Measurements from ENCODE around the gene TEX2. TPM values are rescaled to one million over a fixed set of nuclear protein-coding genes. Genes with fewer than 3 reads are reported as not detected.

The TEX2 gene
- total RNA-seq, 4 donors from 2014 or later = 12.3 to 137 (median 30.3) TPM

GRCh38 chr17:64128787-64129514, 134.1 kb downstream of the TEX2 start:
- peak overlapping the region; percentile 77 to 97 (median 90) for H3K4me3 ChIP-seq
- peaks cover 11 to 36% (median 20%) of the 10 kb centered on the region in 4 donors for H3K4me1 ChIP-seq
- 8 to 9% methylated on average over 8 to 14 of the region's 15 CpGs for WGBS, 2 donors (ENCODE audit: low coverage in 1 of 2)
- in situ Hi-C loops (cut with MboI; ENCODE audit: low pct_ligation_motif_present in 1 of 4, low pct_unique_long_range_greater_than_20kb in 1 of 4, low sequenced_read_pairs in 3 of 4) (loop anchor here in 1 of 4 donors (25.0 kb wide), 1 partner anchor 217 kb away; the partner anchor contains the start of genes CSHL1 and GH1), intact Hi-C loops (cut with DNase I; ENCODE audit: low total_unique reads) (no loop called here)
- no peaks in the 10 kb centered on the region for H3K9me3 ChIP-seq
- no peaks in the 10 kb centered on the region for H3K27me3 ChIP-seq
- H3K27ac ChIP-seq = peak overlapping the region; percentile 98 to 100 (median 100)
- TF ChIP-seq POLR2AphosphoS5 (IDR thresholded peaks at IDR 0.05) = peak; percentile 12 to 44 (median 29)
- no peak for TF ChIP-seq CTCF (IDR thresholded peaks at IDR 0.05)
- no peak for TF ChIP-seq EP300 (IDR thresholded peaks at IDR 0.05; ENCODE audit: low read depth)
- TF ChIP-seq POLR2A (IDR thresholded peaks at IDR 0.05) = peak; percentile 11
- peak; percentile 62 for DNase-seq
- H3K36me3 ChIP-seq = no peaks in the 10 kb centered on the region

DNA sequence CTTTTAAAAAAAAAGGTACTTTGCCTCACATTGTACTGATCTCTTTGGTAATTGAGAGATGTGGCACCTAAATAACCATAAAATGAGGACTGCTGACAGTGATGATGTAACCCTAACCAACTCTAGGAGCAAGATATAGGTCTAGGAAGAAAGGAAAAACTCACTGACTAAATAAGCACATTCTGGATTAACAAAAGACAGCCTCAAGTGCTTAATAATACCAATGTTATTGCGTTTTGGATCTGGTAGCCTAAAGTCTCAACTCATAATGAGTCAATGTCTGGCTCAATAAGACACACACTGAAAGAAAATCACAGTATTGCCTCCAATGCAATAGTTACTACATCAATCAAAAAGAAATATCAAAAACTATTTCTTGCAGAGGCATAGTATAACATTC, 136.1 kb downstream of the TEX2 start:
- TF ChIP-seq CTCF (IDR thresholded peaks at IDR 0.05) = no peak
- no peak for TF ChIP-seq POLR2AphosphoS5 (IDR thresholded peaks at IDR 0.05)
- no peaks in the 10 kb centered on the region for H3K36me3 ChIP-seq
- peaks cover 11 to 33% (median 20%) of the 10 kb centered on the region in 4 donors for H3K4me1 ChIP-seq
- H3K27ac ChIP-seq = no peak overlapping the region
- no peak overlapping the region for H3K4me3 ChIP-seq
- DNase-seq = no peak
- in situ Hi-C loops (cut with MboI; ENCODE audit: low pct_ligation_motif_present in 1 of 4, low pct_unique_long_range_greater_than_20kb in 1 of 4, low sequenced_read_pairs in 3 of 4) (loop anchor here in 1 of 4 donors (25.0 kb wide), 1 partner anchor 215 kb away; the partner anchor contains the start of genes CSHL1 and GH1), intact Hi-C loops (cut with DNase I; ENCODE audit: low total_unique reads) (no loop called here)
- WGBS, 2 donors (ENCODE audit: low coverage in 1 of 2) = 71 to 79% methylated on average over 1 of the region's 1 CpG
- H3K27me3 ChIP-seq = no peaks in the 10 kb centered on the region
- H3K9me3 ChIP-seq = no peaks in the 10 kb centered on the region

GRCh38 chr17:64125937-64126336, 137.1 kb downstream of the TEX2 start:
- intact Hi-C loops (cut with DNase I; ENCODE audit: low total_unique reads) (no loop called here), in situ Hi-C loops (cut with MboI; ENCODE audit: low pct_ligation_motif_present in 1 of 4, low pct_unique_long_range_greater_than_20kb in 1 of 4, low sequenced_read_pairs in 3 of 4) (loop anchor here in 1 of 4 donors (25.0 kb wide), 1 partner anchor 214 kb away; the partner anchor contains the start of genes CSHL1 and GH1)
- H3K36me3 ChIP-seq = no peaks in the 10 kb centered on the region
- H3K9me3 ChIP-seq = no peaks in the 10 kb centered on the region
- no peaks in the 10 kb centered on the region for H3K27me3 ChIP-seq
- peaks cover 6 to 25% (median 18%) of the 10 kb centered on the region in 4 donors for H3K4me1 ChIP-seq
- WGBS, 2 donors (ENCODE audit: low coverage in 1 of 2) = 70 to 77% methylated on average over 3 of the region's 3 CpGs
- H3K27ac ChIP-seq = no peak overlapping the region
- H3K4me3 ChIP-seq = no peak overlapping the region
- no peak for TF ChIP-seq EP300 (IDR thresholded peaks at IDR 0.05; ENCODE audit: low read depth)
- no peak for TF ChIP-seq CTCF (IDR thresholded peaks at IDR 0.05)
- no peak for TF ChIP-seq POLR2A (IDR thresholded peaks at IDR 0.05)
- TF ChIP-seq POLR2AphosphoS5 (IDR thresholded peaks at IDR 0.05) = no peak
- no peak for DNase-seq

DNA sequence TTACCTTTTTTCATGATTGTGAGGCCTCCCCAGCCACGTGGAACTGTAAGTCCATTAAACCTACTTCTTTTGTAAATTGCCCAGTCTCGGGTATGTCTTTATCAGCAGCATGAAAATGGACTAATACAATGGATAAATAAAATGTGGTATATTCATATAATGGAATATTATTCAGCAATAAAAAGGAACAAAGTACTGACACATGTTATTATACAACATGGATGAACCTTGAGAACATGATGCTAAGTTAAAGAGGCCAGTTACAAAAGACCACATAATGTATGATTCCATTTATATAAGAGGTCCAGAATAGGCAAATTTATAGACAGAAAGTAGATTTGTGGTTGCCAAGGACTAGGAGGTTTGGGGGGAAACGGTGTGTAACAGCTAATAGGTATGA, 138.5 kb downstream of the TEX2 start:
- 88 to 97% methylated on average over 3 of the region's 3 CpGs for WGBS, 2 donors (ENCODE audit: low coverage in 1 of 2)
- TF ChIP-seq POLR2A (IDR thresholded peaks at IDR 0.05) (no peak), CTCF (IDR thresholded peaks at IDR 0.05) (no peak), EP300 (IDR thresholded peaks at IDR 0.05; ENCODE audit: low read depth) (no peak), POLR2AphosphoS5 (IDR thresholded peaks at IDR 0.05) (no peak)
- DNase-seq = no peak
- peaks cover 5 to 17% (median 11%) of the 10 kb centered on the region in 4 donors for H3K4me1 ChIP-seq
- H3K27ac ChIP-seq = no peak overlapping the region
- no peaks in the 10 kb centered on the region for H3K9me3 ChIP-seq
- no peaks in the 10 kb centered on the region for H3K27me3 ChIP-seq
- in situ Hi-C loops (cut with MboI; ENCODE audit: low pct_ligation_motif_present in 1 of 4, low pct_unique_long_range_greater_than_20kb in 1 of 4, low sequenced_read_pairs in 3 of 4) (loop anchor here in 1 of 4 donors (25.0 kb wide), 1 partner anchor 212 kb away; the partner anchor contains the start of genes CSHL1 and GH1), intact Hi-C loops (cut with DNase I; ENCODE audit: low total_unique reads) (no loop called here)
- no peak overlapping the region for H3K4me3 ChIP-seq
- H3K36me3 ChIP-seq = no peaks in the 10 kb centered on the region

Measured in transverse colon (tissue), 4 donors.